IMR-90 (cell line): ENCODE data around the gene RNU6-8. TPM values are rescaled to one million over a fixed set of nuclear protein-coding genes. Genes with fewer than 3 reads are reported as not detected.

Source experiments
- ATAC-seq: fragments of 200-7000 bp; cut with Tn5 transposase; 2 replicates; pipeline ENCODE4 v1.9.1; 2020; ENCODE audit warnings: low read depth, mild to moderate bottlenecking, moderate library complexity
- BruUV-seq: library from RNA; stranded (reverse); fragments of 400-500 nt; replicated peaks from 2 replicates; lab custom pipeline; 2021; lab: Mats Ljungman, UMichigan
- CTCF ChIA-PET: fragments of 300-600 bp; formaldehyde crosslinking; extraction: SDS; loops from one replicate; lab custom pipeline; 2021; ENCODE audit warnings: antibody characterized with exemption; lab: Yijun Ruan, JAX
- POLR2A ChIA-PET: fragments of 300-600 bp; sonication (Branson Sonifier 250); formaldehyde crosslinking; loops from one replicate; lab custom pipeline; 2022; ENCODE audit warnings: antibody characterized with exemption; ENCODE audit not compliant: unreplicated experiment; lab: Charles Lee
- DNase-seq: peaks from one replicate; pipeline ENCODE4 v3.0.0; 2013
- H2AFZ ChIP-seq: replicated peaks from 2 replicates; pipeline ENCODE3; 2013; ENCODE audit warnings: low read length, mild to moderate bottlenecking; ENCODE audit not compliant: poor library complexity
- H2AK5ac ChIP-seq: 2 replicates; pipeline ENCODE4 v1.6.1; 2013; ENCODE audit warnings: low read depth, low read length, inconsistent platforms
- H2AK9ac ChIP-seq: replicated peaks from 2 replicates; pipeline ENCODE3; 2013; ENCODE audit warnings: mild to moderate bottlenecking, low read depth, low read length, moderate library complexity; ENCODE audit not compliant: poor library complexity
- H2BK120ac ChIP-seq: 2 replicates; pipeline ENCODE4 v1.6.1; 2013; ENCODE audit warnings: low read depth, low read length, inconsistent platforms
- H2BK15ac ChIP-seq: 3 replicates; pipeline ENCODE4 v1.6.1; 2013; ENCODE audit warnings: low read depth, low read length, inconsistent platforms
- H2BK20ac ChIP-seq: 2 replicates; pipeline ENCODE4 v1.6.1; 2013; ENCODE audit warnings: low read depth, mild to moderate bottlenecking, inconsistent platforms, low read length, moderate library complexity
- H2BK5ac ChIP-seq: 2 replicates; pipeline ENCODE4 v1.6.1; 2013; ENCODE audit warnings: mild to moderate bottlenecking, low read depth, low read length, inconsistent platforms; ENCODE audit not compliant: poor library complexity, severe bottlenecking
- H3K14ac ChIP-seq: replicated peaks from 2 replicates; pipeline ENCODE4 v1.6.1; 2013; ENCODE audit warnings: low read depth, low read length, inconsistent platforms
- H3K18ac ChIP-seq: 2 replicates; pipeline ENCODE4 v1.6.1; 2013; ENCODE audit warnings: low read depth, low read length, control low read depth
- H3K23ac ChIP-seq: 2 replicates; pipeline ENCODE4 v1.6.1; 2013; ENCODE audit warnings: low read depth, low read length, inconsistent platforms
- H3K27ac ChIP-seq: 2 replicates; pipeline ENCODE4 v1.5.1; 2013; ENCODE audit warnings: mild to moderate bottlenecking, control low read depth, low read length; ENCODE audit not compliant: insufficient read depth
- H3K27me3 ChIP-seq: 2 replicates; pipeline ENCODE4 v1.6.1; 2013; ENCODE audit warnings: low read length; ENCODE audit not compliant: control insufficient read depth, insufficient read depth
- H3K36me3 ChIP-seq: 2 replicates; pipeline ENCODE4 v1.6.1; 2013; ENCODE audit warnings: low read length, mixed read lengths; ENCODE audit not compliant: control insufficient read depth, insufficient read depth
- H3K4ac ChIP-seq: 2 replicates; pipeline ENCODE4 v1.6.1; 2013; ENCODE audit warnings: low read depth, low read length, inconsistent platforms
- H3K4me1 ChIP-seq: 2 replicates; pipeline ENCODE4 v1.6.1; 2013; ENCODE audit warnings: low read length, mixed read lengths; ENCODE audit not compliant: control insufficient read depth, insufficient read depth
- H3K4me2 ChIP-seq: 2 replicates; pipeline ENCODE4 v1.6.1; 2013; ENCODE audit warnings: low read depth, mild to moderate bottlenecking, control low read depth, low read length, moderate library complexity
- H3K4me3 ChIP-seq: 2 replicates; pipeline ENCODE4 v1.5.1; 2013; ENCODE audit warnings: low read depth, mild to moderate bottlenecking, control low read depth, low read length, moderate library complexity; ENCODE audit not compliant: insufficient read depth
- H3K56ac ChIP-seq: 2 replicates; pipeline ENCODE4 v1.6.1; 2013; ENCODE audit warnings: low read length, inconsistent platforms; ENCODE audit not compliant: insufficient read depth; ENCODE audit errors: extremely low read depth
- H3K79me1 ChIP-seq, 2 experiments: 2 replicates each; pipeline ENCODE4 v1.6.1; 2013; ENCODE audit warnings: low read length in 2 of 2, inconsistent platforms in 1 of 2, low read depth in 1 of 2
- H3K9ac ChIP-seq: 2 replicates; pipeline ENCODE4 v1.6.1; 2013; ENCODE audit warnings: low read depth, low read length, control low read depth
- H3K9me1 ChIP-seq: 2 replicates; pipeline ENCODE4 v1.6.1; 2013; ENCODE audit warnings: low read length, inconsistent platforms; ENCODE audit not compliant: insufficient read depth
- H3K9me3 ChIP-seq: 2 replicates; pipeline ENCODE4 v1.6.1; 2013; ENCODE audit warnings: low read length; ENCODE audit not compliant: control insufficient read depth, insufficient read depth
- H4K20me1 ChIP-seq: 2 replicates; pipeline ENCODE4 v1.6.1; 2013; ENCODE audit warnings: low read length, inconsistent platforms; ENCODE audit not compliant: insufficient read depth
- H4K5ac ChIP-seq: 2 replicates; pipeline ENCODE4 v1.6.1; 2013; ENCODE audit warnings: mild to moderate bottlenecking, low read depth, low read length, control low read depth
- H4K8ac ChIP-seq, 2 experiments: 2 replicates each; pipeline ENCODE4 v1.6.1; 2013; ENCODE audit warnings: low read depth in 2 of 2, low read length in 2 of 2, control low read depth in 1 of 2, inconsistent platforms in 1 of 2
- H4K91ac ChIP-seq: 2 replicates; pipeline ENCODE4 v1.6.1; 2013; ENCODE audit warnings: low read depth, low read length, inconsistent platforms; ENCODE audit not compliant: insufficient read depth
- CTCF ChIP-seq: conservative IDR thresholded peaks from 2 replicates; pipeline ENCODE4 v1.5.1; 2012; ENCODE audit warnings: mild to moderate bottlenecking, low read depth, low read length, improper control_type of control experiment
- ELK1 ChIP-seq: fragments of 150-350 bp; IDR thresholded peaks from 2 replicates; pipeline ENCODE4 v1.6.1; 2016; ENCODE audit warnings: low read depth, mild to moderate bottlenecking, low read length, moderate library complexity, borderline replicate concordance
- FOS ChIP-seq: fragments of 150-350 bp; IDR thresholded peaks from 2 replicates; pipeline ENCODE4 v1.6.1; 2016; ENCODE audit warnings: low read depth, low read length
- MXI1 ChIP-seq: IDR thresholded peaks from 2 replicates; pipeline ENCODE4 v1.6.1; 2012; ENCODE audit warnings: low read depth, mild to moderate bottlenecking, low read length, moderate library complexity, borderline replicate concordance
- RAD21 ChIP-seq: IDR thresholded peaks from 2 replicates; pipeline ENCODE4 v1.6.1; 2012; ENCODE audit warnings: low read length, improper control_type of control experiment
- WGBS, 2 experiments: methylation state at CpG; one replicate each; pipeline versions ENCODE4 v1.1.5 to v1.1.7; 2013; ENCODE audit warnings: missing lambda C conversion rate in 2 of 2; ENCODE audit not compliant: insufficient read length in 1 of 2; ENCODE audit errors: extremely low coverage in 2 of 2; 5-methylcytosine and 5-hydroxymethylcytosine counted together
- dilution Hi-C: fragments of 300-500 bp; cut with HindIII; formaldehyde crosslinking; loops from one replicate; pipeline ENCODE4 v1.14.3; 2018; ENCODE audit warnings: low sequenced_read_pairs; ENCODE audit not compliant: unreplicated experiment
- in situ Hi-C: fragments of 300-500 bp; cut with MboI; formaldehyde crosslinking; loops from 3 replicates; pipeline ENCODE4 v1.14.3; 2019; ENCODE audit warnings: low sequenced_read_pairs, inconsistent platforms, mixed read lengths
- intact Hi-C: fragments of 100-400 bp; cut with micrococcal nuclease; formaldehyde crosslinking; loops from 2 replicates; pipeline ENCODE4 v1.10.0; 2022
- polyA plus RNA-seq, 3 experiments: library from polyadenylated mRNA; depleted of rRNA; stranded (reverse); fragments of >200 nt; gene quantifications; 2 replicates each; pipeline ENCODE4 v1.2.3, GENCODE V29; 2012; ENCODE audit warnings: low replicate concordance in 1 of 3
- total RNA-seq: library from RNA; depleted of rRNA; stranded (reverse); fragments of >200 nt; gene quantifications from 2 replicates; pipeline ENCODE4 v1.2.3, GENCODE V29; 2012

Gene RNU6-8
- total and polyA plus RNA-seq, 2 of the 4 experiments (the other 2 are of a cell fraction), result not detected

- 0 out of 2 replicates have a peak, but pooled peaks cover 3% of the 10 kb centered on the region for H3K27me3 ChIP-seq
- no peak overlapping the region for H3K9ac ChIP-seq
- no peaks in the 10 kb centered on the region for H3K79me1 ChIP-seq
- in situ Hi-C loops (loop anchor here (25.0 kb wide), 1 partner anchor 312 kb away; no protein-coding TSS in a partner anchor), intact Hi-C loops (no loop called here), dilution Hi-C loops (no loop called here)
- H4K8ac ChIP-seq, result no peak overlapping the region
- no peak overlapping the region for H3K4ac ChIP-seq
- ChIA-PET CTCF (no interaction called here), POLR2A (no interaction called here)
- H3K4me1 ChIP-seq, result 0 out of 2 replicates have a peak, but pooled peaks cover 2% of the 10 kb centered on the region
- H2BK15ac ChIP-seq, result no peak overlapping the region
- TF ChIP-seq CTCF (no peak), MXI1 (no peak), ELK1 (no peak), RAD21 (no peak), FOS (no peak)
- H4K5ac ChIP-seq, result no peak overlapping the region
- no peaks in the 10 kb centered on the region for H4K20me1 ChIP-seq
- H3K18ac ChIP-seq, result no peak overlapping the region
- H2BK5ac ChIP-seq, result no peak overlapping the region
- no peaks in the 10 kb centered on the region for H3K9me3 ChIP-seq
- no TSS peak for BruUV-seq
- no peak overlapping the region for H2BK20ac ChIP-seq
- H3K23ac ChIP-seq, result no peak overlapping the region
- H2BK120ac ChIP-seq, result no peak overlapping the region
- no peak overlapping the region for H4K91ac ChIP-seq
- ATAC-seq, result no peak
- 29% methylated on average over 1 of the region's 5 CpGs; no CpG with 5 or more reads in 1 of the 2 experiments for WGBS, 2 experiments
- H2AK5ac ChIP-seq, result no peak overlapping the region
- no peak overlapping the region for H2AK9ac ChIP-seq
- H3K9me1 ChIP-seq, result no peaks in the 10 kb centered on the region
- no peak overlapping the region for H3K56ac ChIP-seq
- no peak overlapping the region for H3K27ac ChIP-seq
- no peak overlapping the region for H3K4me3 ChIP-seq
- H3K36me3 ChIP-seq, result no peaks in the 10 kb centered on the region
- DNase-seq, result no peak
- no peak overlapping the region for H2AFZ ChIP-seq
- no peak overlapping the region for H3K14ac ChIP-seq
- no peak overlapping the region for H3K4me2 ChIP-seq
These were observed 46.3 kb upstream of the RNU6-8 start for GRCh38 chr14:32249371-32249770.
